DOHH2 (cell line): Measurements from ENCODE around the gene CALML3.

ENCODE experiments used
- CTCF ChIP-seq: fragments of 200-600 bp; sonication (generic); IDR thresholded peaks from one replicate; pipeline ENCODE4 v1.5.1; 2014; ENCODE audit warnings: antibody characterized with exemption, mild to moderate bottlenecking, low read depth, low read length; ENCODE audit not compliant: poor library complexity, severe bottlenecking
- EZH2phosphoT487 ChIP-seq: fragments of 200-600 bp; sonication (generic); IDR thresholded peaks from 2 replicates; pipeline ENCODE4 v1.6.1; 2017; ENCODE audit warnings: borderline replicate concordance, mild to moderate bottlenecking, antibody characterized with exemption, low read length, moderate library complexity, mixed read lengths

GRCh38 chr10:5545426-5545777 is 20.6 kb downstream of the CALML3 start:
- TF ChIP-seq CTCF (no peak), EZH2phosphoT487 (no peak)
